AG09319 (cell line): ENCODE results near the gene FYN.
A peak's percentile ranks its signal among the peaks of the same experiment; 100 is the strongest.

ENCODE experiments used
- DNase-seq: peaks from one replicate; pipeline ENCODE4 v3.0.0-alpha.2; 2010; ENCODE audit warnings: low read depth; ENCODE audit errors: extremely low read depth
- TF ChIP-seq, protein P1 (sequence below): IDR thresholded peaks from 2 replicates; pipeline ENCODE4 v1.5.1; 2011; ENCODE audit warnings: low read depth, mild to moderate bottlenecking, inconsistent platforms, low read length, moderate library complexity

The FYN gene

GRCh38 chr6:111722179-111722731, 151.0 kb downstream of the FYN start:
- DNase-seq, result peak; percentile 81
- TF ChIP-seq, protein P1, sequence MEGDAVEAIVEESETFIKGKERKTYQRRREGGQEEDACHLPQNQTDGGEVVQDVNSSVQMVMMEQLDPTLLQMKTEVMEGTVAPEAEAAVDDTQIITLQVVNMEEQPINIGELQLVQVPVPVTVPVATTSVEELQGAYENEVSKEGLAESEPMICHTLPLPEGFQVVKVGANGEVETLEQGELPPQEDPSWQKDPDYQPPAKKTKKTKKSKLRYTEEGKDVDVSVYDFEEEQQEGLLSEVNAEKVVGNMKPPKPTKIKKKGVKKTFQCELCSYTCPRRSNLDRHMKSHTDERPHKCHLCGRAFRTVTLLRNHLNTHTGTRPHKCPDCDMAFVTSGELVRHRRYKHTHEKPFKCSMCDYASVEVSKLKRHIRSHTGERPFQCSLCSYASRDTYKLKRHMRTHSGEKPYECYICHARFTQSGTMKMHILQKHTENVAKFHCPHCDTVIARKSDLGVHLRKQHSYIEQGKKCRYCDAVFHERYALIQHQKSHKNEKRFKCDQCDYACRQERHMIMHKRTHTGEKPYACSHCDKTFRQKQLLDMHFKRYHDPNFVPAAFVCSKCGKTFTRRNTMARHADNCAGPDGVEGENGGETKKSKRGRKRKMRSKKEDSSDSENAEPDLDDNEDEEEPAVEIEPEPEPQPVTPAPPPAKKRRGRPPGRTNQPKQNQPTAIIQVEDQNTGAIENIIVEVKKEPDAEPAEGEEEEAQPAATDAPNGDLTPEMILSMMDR, result no peak

DNA sequence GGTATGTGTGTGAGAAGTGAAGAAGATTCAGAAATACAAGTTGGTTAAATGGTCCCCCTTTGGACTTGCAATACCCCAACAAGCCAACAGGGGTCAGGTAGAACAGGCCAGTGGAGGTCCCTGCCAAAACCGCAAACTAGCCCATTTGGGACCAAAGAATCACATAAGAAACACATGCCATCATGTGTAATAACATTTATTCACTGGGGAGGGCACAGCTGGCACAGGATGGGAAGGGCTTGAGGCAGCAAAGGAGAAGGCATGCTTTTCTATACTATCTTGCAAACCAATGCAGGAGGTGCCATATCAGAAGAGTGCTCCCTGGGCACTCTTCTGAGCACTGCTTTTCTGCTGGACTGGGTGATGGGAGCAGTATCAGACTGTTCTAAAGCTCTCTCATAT, 151.5 kb downstream of the FYN start:
- no peak for DNase-seq
- TF ChIP-seq, protein P1, result peak; percentile 72

GRCh38 chr6:111720931-111721496, 152.2 kb downstream of the FYN start:
- no peak for DNase-seq
- TF ChIP-seq, protein P1, result no peak

DNA sequence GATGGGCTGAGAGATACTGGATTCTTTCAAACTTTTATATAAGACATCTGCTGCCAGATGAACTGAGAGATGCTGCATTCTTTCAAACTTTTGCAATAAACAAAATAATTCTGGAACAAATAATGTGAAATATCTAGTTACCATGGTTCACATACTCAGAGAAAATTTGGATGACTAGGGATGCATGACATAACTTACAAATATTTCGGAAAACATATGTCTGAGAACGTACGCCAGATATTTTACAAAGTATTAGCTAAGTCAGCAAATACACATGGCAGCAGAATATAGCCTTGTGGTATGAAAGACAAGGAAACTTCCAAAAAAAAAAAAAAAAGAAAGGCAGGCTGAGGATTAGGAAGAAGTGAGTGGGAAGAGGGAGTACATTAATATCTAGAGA, 154.3 kb downstream of the FYN start:
- DNase-seq, result peak; percentile 61
- TF ChIP-seq, protein P1, result no peak

DNA sequence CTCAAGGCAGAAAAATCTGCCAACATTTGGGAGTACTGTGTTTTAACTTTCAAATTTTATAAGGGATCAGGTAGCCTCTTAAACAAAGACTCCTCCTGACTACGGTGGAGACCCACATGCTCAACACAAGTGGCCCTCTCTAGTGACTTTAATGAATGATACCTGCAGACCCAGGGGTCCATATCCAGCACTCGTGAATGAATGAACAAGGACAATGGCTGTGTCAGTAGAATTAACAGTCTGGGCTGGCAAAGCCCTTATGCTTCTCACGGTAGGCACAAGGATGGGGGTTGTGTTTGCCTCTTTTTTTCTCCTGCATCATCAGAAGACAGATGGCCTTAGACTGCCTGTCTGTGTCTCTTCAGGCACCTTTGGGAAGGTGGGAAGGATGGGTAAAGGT, 154.9 kb downstream of the FYN start:
- TF ChIP-seq, protein P1, result no peak
- no peak for DNase-seq

- no peak for DNase-seq
- TF ChIP-seq, protein P1, result no peak
Observed at GRCh38 chr6:111717621-111718020, 155.6 kb downstream of the FYN start.

GRCh38 chr6:111716325-111716724, 156.9 kb downstream of the FYN start:
- DNase-seq, result no peak
- TF ChIP-seq, protein P1, result no peak
